ENCODE data around the gene IFT43.
A peak's percentile ranks its signal among the peaks of the same experiment; 100 is the strongest.
"Not testable (repeated sequence)": the region's sequence is repeated elsewhere in the genome, so short reads cannot be mapped to it uniquely, and the experiment has no call there.

The IFT43 gene

DNA sequence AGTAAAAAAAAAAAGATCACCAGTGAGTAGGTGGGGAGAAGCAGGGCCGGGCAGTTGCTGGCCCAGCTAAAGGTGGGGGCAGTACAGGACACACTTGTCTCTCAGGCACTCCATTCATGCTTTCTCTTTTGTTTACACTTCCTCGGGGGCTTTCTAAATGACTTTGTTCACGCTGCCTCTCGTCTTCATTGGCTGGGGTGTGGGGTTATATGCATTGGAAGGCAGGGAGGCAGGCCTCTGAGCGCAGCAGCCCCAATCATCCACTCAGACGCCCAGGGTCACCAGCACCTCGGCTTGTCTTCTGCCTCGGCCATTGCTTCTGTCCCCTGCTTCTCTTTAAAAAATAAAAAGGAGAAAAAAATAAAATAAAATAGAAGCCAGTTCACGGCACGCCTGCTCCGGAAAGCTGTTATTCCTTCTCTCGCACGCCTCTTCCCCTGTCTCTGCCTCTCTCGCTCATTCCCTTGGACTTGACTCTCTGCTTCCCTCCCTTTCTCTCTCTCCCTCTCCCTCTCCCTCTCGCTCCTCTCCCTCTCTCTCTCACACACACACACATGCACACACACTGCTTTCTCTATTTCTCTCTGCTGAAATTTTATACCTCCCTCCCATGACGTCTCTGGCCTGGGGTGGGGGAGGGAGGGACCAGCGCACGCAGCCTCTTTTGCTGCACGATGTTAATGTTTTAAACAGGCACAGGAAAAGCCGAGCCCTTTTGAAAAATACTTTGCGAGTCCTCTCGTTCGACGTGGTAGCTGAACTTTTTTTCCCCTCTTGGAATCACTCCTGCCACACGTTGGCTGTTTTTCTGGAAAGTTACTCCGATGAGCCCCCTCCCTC, 3.9 kb upstream of the IFT43 start, which contains the start of gene TGFB3:
Gene TGFB3 (minus strand): TSS at position 570 of the 840 bp plus-strand sequence. CDS start 1,102 bp downstream, outside the sequence.
- DNase-seq, result peak; percentile 93

DNA sequence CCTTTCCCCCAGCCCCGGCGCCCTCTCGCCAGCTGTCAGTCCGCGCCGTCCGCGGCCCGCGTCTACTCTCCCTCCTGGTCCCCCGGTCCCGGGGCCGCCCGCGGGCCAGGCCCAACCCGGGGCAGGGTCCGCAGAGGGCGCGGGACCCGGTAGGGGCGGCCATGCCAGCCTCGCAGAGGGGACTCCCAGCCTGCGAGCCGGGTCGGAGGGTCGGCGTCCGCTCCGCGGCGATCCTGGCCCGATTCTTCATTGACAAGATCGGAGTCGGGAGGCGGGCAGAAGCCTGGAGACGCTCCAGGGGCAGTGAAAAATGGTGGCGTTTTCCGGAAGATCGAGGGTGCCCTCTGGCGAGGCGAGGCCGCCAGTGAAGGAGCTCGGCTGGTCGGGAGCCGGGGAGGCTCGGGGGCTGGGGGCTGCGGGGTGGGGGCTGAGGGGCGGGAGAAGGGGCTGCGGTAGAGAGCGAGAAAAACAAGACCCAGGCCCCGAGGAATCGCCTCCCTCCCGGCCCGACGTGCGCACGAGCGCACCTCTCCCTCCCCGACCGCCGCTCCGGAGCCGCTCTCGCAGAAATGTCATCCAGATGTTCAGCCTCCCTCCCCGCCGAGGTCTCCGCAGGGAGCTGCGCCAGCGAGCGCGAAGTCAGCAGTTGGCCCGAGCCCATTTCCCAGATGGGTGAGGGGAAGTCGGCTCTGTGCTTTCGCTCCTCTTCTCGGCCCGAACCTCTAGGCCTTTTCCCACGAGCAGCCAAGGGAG, 3.1 kb upstream of the IFT43 start:
- peak; percentile 94 for DNase-seq

DNA sequence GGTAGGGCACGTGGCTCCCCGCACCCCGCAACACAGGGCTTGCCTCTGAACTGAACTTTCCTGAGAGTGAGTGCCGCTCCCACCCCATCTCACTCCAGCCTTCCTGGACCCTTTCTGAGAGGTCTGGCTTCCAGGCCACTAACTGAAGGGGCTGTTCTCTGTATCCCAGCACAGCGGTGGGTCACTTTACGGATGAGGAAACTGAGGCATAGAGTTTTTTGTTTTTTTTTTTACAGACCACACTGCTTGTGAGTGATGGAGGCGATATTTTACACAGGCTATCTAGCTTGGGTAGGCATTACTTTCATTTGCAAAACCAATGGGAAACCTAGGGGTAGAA, 2.6 kb upstream of the IFT43 start:
- DNase-seq, result no peak

DNA sequence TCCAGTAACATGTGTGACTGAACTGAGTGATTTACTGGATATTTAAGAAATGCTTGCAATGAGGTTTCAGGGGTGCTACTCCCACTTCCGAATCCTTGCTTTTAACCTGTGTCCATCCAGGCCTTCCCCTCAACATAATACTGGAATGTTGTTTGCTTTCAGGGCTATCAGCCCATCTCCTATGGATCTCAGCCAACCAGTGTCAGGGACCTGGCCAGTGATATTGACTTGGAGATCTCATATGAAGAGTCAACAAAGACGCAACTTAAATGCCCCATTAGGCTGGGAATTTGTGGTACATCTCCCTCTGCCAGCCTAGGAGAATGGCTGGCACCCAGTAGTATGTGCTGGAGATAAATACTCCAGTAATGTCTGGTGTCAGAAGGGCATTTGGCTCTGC, 889 bp upstream of the IFT43 start:
- peak; percentile 32 for DNase-seq

DNA sequence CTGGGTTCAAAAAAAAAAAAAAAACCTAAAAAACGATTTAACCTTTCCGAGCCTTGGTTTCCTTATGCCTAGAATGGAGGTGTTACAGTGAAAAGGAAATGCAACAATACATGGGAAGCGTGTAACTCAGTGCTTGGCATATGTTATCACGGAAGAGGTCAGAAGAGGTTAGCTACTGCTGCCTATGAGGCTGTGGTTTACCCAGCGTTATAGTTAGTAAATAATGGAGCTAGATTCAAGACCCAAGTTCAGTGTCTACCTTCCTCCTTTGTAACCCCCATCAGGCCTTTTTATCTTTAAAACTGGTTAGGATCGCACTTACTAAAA, 839 bp downstream of the IFT43 start:
- DNase-seq, result no peak

DNA sequence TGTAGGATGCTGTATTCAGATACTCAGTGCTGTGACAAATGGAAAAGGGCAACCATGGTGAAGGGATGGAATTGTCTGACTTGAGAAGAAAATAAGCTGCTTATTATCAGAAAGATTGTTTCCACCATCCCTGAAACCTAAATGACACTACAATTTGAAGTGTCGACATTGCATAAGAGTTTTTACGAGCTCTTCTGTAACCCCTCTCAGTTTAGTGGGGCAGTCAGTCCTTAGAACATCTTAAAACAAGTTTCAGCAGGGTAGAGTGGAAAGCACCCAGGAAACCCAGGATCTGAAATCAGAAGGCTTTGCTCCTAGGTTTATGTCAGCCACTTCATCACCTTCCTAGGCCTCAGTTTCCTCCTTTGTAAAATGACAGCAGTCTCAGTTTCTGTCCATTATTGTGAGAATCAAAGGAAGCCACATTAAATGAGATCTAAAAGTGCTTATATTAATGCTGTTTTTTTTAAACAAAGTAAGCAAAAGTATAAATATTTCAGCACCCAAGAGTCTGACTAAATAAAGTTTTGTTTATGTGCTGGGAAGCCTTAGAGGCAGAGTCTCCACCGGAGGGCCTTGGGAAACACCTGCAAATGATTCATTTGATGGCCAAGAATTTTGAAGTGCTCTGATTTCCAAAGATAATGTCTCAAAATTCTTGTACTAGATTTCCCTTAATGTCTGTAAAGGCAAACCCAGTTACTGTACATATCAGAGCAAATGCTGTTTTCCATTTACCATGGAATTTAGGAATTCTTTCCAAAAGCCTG, 1.8 kb downstream of the IFT43 start:
- no peak for DNase-seq

DNA sequence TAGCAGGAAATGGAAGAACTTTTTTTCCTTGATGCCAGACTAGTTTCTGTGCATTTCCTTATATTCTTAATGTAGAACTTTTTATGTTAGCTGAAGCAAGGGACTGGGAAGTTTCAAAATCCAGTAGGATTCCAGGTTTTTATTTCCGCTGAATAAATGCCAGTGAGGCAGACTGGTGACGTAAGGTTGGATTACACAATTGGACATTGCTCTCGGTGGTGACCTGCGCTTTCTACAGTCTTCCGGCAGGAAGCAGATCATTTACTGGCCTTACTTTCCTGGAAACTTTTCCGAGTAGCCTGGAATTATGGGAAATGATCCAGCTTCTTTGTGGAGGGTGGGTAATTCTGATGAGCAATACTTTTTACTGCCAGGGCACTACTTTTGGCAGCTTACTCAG, 3.6 kb downstream of the IFT43 start:
- peak; percentile 35 for DNase-seq

DNA sequence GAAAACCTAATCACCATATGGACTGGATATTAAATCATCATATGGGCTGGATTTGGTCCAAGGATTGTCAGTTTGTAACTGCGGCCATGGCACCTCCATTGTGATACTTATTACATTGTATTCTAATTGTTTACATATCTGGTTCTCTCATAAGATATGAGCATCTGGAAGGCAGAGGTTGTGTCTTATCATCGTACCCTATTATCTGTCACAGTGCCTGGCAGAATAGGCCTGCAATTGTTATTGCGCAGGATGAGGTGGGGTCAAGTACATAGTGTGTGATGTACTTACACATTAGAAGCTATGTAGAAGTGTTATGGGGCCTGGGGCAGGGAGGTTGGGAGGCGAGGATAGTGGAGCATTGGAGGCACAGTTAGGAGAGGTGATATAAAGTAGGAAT, 4.7 kb downstream of the IFT43 start:
- DNase-seq, result peak; percentile 0

DNA sequence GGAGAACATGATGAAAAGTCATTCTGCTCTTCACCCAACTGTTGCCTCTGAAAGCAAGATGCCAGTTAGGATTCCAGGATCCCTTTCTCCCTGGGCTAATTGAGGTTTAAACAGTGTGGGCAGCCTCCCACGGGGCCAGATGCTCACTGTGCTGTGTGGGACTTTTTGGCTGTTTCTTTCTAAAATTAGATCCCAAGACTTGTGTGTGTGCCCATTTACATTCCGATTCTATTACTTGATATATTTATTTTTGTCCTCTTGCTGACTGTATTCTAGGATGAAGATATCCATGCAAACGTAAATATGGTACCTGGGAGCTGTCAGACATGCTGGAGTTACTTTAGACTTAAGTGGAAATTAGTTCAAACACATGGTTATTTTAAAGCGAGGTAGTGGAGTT, 6.2 kb downstream of the IFT43 start:
- no peak for DNase-seq

DNA sequence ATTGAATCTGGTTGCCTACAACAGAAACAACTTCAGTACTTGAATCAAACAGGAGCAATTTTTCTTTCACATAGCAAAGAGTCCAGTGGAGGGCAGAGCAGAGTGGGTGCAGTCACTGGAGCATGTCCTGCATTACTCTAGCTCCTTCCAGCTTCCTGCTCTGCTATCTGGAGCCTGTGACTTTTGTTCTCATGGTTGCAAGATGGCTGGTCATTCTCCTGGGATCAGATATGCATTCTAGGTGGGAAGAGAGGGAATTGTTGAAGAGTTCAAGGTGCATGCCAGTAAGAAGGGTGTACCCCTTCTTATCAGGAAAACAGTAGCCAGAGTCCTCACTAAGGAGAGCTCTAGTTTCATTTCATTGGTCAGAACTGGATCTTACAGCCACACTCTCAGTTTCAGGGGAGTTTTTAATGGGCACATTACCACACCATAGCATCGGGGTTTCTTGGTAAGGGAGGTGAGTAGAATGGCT, 8.0 kb downstream of the IFT43 start:
- no peak for DNase-seq

DNA sequence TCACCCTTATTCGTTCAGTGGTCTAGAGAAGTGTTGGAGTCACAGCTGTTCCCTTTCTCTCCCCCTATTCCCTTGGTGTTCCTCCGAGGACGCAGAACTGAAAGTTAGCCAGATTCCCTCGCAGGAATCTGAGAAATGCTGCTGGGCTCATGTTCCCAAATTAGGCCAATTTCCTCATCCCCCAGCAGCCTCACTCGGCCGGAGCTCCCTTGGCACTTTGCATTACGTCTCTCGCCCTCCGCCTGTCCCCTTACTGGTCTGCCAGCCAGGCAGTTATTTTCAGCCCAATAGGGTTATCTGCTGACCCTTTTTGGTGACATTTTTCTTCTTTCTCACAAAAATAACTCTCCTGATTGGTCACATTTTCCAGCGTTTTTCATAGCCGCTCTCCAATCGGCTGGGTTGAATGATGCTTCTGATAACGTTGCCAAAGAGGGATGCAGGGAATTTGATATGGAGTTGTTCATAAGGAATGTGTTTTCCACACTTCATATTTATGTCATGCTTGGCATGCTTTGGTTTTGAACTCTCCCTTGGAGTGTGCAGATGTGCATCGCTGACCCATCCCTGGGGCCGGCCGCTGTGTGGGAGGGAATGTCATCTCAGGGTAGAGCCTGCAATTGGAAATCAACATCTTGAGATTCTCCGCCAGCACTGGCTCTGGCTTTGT, 9.9 kb downstream of the IFT43 start:
- DNase-seq, result peak; percentile 60

DNA sequence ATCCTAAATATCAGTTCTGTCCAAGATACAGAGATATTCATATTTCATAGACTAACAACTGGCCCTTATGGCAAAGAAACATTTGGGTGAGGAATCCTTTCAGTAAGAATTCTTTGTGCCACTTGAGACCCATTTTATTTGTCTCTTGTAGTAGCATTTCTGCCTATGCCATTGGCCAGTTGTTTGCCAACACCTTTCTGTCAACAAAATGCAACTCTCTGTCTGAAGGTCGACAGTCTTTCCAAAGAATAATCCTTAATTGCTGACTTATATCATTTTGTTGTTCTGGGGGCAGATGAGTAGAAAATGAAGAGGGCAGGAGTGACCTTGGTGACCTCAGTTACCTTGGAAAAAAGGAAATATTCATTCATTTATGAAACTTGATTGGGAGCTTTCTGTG, 10.9 kb downstream of the IFT43 start:
- no peak for DNase-seq

DNA sequence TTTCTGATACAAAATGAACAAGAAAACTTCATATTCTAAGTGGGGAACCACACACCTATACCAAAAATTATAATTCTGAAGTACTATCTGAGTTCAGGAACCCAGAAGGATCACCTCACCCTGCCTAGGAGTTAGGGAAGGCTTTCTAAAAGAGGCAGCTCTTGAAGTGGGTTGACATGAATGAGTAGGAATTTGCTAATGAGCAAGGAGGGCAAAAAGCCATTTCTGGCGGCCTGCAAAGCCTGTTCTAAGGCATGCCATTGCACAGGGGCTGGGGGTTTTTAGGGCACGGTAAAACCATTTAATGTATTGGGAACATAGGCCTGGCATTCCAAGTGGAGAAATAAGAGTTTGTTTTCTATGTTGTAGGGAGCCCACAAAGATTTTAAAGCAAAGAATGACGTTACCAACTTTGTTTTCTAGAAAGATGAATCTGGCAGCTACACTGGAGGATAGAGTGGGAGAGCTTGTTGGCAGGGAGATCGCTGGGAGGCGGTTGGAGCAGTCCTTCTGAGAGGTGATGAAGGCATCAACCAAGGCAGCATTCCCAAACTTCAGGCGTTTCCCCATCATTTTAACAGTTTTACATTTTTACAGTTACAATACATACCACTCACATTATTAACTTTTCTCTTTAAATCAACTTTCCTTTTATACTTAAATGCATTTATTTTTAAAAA, 14.1 kb downstream of the IFT43 start:
- DNase-seq, result no peak

DNA sequence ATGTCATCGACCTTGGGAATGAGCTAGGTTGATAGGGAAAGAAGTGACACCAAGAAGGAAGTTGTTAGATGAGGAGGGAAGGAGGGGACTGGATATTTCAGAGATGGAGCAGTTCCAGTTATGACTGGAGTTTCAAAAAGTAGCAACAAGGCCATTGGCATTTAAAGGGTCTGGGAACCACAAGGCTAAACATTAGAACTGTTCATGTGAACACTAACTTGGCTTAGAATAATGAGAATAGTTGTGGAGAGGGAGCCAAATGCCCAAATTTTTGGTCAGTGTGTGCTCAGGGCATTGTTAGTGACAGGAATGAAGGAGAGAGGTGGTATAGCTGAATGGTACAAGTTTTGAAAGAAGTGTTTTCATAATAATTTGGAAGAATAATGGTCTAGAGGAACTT, 16.8 kb downstream of the IFT43 start:
- DNase-seq, result no peak

DNA sequence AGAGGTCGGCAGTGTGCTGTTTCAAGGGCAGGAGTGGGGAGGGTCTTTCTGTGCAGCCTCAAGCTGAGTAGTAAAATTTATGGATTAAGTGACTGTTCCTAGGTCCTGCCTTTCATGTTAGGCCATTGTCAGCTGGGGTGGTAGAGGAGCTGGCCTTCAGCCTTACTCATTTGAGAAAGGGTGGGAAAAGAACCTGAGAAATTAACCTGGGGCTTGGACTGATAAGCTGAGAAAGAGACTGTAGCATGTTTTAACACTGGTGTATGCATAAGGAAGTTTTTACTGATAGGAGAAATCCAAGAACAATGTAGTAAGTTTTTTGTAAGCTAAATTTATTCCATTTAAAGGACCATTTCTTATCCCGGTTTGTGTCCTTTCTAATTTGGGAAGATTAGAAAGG, 20.7 kb downstream of the IFT43 start:
- no peak for DNase-seq

DNA sequence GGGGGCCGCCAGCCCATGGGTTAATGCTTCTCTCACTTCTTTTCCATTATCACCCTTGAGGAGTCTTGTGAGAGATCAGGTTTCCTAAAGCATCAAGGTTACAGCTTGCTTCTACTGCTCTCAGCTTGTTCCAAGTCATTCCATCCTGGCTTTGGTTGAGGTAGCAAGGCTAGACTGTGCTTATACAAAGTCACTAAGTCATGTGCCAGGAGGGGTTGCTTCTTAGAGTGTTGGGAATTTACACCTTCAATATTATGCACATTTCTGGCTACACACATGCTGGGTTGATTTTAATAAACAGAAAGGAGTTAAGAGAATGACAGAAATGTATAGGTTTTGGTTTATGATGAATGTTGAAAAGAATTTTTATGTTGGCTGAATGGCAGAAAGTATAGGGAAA, 21.8 kb downstream of the IFT43 start:
- DNase-seq, result no peak

DNA sequence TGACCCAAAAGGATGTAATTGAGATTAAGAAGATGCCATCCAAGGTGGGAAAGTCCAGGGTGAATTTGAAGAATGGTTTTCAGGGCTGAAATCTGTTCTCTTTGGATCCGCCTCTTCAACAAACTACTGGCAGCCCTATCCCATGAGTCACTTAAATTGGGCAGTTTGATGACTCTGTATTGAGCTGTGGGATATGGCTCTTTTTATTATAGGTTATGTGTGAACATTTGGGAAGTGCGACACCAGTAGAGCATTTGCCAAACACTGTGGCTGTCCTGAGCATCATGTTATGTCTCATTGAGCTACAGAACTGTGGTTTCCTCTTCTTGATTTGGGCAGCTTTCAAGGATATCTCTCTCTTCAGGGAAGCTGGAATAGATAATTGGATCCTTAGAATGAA, 22.3 kb downstream of the IFT43 start:
- no peak for DNase-seq

DNA sequence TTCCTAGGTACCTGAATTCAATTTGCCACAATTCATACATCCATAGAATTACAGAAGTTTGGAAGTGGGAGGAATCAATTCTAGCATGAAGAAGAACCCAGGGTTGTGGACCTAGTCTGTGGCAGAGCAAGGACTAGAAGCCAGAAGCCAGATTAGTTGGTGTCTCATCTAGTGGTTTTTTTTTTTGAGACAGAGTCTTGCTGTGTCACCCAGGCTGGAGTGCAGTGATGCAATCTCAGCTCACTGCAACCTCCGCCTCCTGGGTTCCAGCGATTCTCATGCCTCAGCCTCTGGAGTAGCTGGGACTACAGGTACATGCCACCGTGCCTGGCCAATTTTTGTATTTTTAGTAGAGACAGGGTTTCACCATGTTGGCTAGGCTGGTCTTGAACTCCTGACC, 24.1 kb downstream of the IFT43 start:
- not testable (repeated sequence) for DNase-seq

DNA sequence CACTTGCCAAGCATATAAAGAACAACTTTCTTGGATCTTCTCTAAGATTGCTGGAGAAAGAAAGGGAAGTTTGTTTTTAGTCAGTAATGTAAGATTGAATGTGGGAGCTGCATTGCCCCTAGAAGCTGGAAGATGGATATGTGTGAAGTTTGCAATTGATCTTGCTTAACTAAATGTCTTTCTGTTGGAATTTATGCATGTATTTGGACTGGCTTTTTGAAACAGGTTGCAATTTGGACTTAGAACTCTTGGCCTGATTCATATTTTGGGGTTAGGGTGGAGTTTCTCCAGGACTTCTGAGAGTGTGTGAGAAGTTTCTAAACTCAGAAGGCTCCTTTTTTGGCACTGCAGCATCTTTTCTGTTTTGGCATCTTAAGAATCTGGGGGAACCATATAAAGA, 26.4 kb downstream of the IFT43 start:
- no peak for DNase-seq

DNA sequence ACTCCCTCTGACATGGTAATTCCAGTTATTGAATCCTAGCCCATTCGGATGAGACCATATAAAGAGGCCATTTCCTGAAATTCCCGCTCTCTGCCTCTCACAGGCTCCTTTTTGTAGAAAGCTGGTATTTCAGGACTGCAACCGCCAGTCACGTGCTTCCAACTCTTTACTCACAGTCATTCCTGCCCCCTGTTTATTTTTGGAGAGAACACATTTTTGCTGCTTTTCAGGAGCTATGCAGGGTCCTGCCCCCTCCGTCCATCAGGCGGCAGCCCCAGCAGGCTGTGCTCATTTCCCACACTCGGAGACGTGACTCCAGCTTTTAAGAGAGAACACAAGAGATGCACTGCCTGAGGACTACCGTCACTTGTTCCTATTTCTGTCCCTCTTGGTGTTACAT, 26.8 kb downstream of the IFT43 start:
- DNase-seq, result peak; percentile 60

DNA sequence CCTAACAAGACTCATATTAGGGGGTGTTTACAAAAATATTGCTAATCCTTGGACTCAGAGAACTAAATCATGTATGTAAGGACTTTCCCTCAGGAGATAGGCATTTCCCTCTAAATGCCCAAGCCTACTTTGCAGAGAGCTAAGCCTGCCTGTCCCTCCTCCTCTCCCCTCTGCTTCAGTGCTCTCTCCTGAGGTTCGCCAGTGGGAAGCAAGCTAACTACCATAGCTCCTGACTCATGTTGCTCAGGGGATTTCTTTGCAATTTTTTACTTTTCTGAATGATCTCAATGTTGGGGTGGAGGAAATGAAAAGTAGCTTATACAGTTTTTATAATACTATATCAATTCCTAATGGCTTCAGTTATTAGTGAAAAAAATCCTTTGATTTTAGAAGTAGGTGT, 29.6 kb downstream of the IFT43 start:
- no peak for DNase-seq

DNA sequence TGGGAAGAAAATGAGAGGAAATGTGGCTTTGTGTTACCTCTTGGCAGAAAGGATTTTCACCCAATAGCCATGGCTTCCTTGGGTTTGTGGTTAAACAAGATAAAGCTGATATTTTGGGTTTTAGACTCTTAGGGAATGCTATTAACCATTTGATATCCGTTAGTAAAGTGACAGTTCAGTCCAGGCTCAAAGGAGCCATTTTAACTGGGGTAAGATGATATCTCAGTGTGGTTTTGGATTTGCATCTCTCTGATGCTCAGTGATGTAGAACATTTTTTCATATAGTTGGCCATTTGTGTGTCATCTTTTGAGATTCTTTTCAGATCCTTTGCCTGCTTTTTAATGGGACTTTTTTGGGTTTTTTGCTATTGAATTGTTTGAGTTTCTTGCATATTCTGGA, 30.1 kb downstream of the IFT43 start:
- DNase-seq, result no peak

Measured in right forelimb (tissue), 1 donor.